HAP-1 (cell line): ENCODE results near the gene SSBP3.
A peak's percentile ranks its signal among the peaks of the same experiment; 100 is the strongest.
"Not testable (repeated sequence)": the region's sequence is repeated elsewhere in the genome, so short reads cannot be mapped to it uniquely, and the experiment has no call there.

Experiments
- DNase-seq, 2 experiments: peaks; one replicate each; pipeline ENCODE4 v3.0.0-alpha.2; 2016 to 2020; ENCODE audit warnings: low spot score in 2 of 2
- H3K27me3 ChIP-seq: fragments of 250-450 bp; sonication (Bioruptor Pico); 2 replicates; pipeline ENCODE4 v1.5.1; 2020; ENCODE audit warnings: low read depth, mild to moderate bottlenecking, moderate library complexity
- H3K36me3 ChIP-seq: fragments of 250-450 bp; sonication (Bioruptor Pico); replicated peaks from 2 replicates; pipeline ENCODE4 v1.5.1; 2020; ENCODE audit warnings: mild to moderate bottlenecking
- H3K4me1 ChIP-seq: fragments of 250-450 bp; sonication (Bioruptor Pico); 2 replicates; pipeline ENCODE4 v1.5.1; 2020; ENCODE audit warnings: mild to moderate bottlenecking
- H3K4me3 ChIP-seq: fragments of 250-450 bp; sonication (Bioruptor Pico); 2 replicates; pipeline ENCODE4 v1.5.1; 2020; ENCODE audit warnings: mild to moderate bottlenecking, moderate library complexity
- H3K9me3 ChIP-seq: fragments of 250-450 bp; sonication (Bioruptor Pico); 2 replicates; pipeline ENCODE4 v1.5.1; 2020; ENCODE audit warnings: mild to moderate bottlenecking, moderate library complexity
- in situ Hi-C: fragments of 300-500 bp; cut with MboI; formaldehyde crosslinking; loops from 3 replicates; pipeline ENCODE4 v1.14.3; 2020; ENCODE audit warnings: low sequenced_read_pairs, inconsistent platforms, mixed read lengths

Gene SSBP3

DNA sequence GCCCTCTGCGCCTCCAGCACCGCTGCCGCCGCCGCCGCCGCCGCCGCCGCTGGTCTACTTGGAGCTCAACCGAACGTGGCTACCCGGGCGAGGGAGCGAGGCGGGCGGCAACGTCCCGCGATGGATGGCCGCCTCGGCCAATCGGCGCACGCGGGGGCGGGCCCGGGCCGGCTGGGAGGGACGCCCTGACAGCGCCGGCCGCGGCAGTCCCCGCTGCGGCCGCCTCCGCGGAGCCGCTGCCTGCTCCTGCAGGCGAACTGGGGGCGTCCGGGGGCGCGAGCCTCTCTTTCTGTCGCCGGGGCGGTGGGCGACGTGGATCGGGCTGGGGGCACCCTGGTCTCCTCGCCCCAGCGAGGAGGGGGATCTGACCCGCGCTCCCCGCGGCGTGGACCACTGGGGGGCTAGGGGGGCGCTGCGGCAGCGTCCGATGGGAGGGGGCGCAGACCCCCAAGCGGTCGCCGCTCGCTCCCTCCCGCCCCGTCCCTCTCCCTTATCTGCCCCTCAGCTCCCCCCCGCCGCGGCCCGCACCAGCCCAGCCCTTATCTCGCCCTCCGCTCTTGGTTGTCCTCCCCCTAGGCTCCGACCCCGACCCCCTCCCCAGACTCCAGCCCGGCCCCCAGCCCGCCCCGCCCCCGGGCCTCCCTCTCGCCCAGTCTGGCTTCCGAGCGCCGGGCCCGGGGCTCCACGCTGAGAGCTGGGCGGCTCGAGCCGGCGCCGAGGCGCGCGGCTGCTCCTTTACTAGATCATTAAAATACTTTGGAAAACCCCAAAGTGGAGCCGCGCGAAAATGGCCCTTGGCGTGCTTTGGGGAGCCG lies at the start of gene SSBP3:
SSBP3 (minus strand) TSS at position 56 of the 815 bp plus-strand sequence.
- H3K4me1 ChIP-seq: peaks cover 26% of the 10 kb centered on the region
- no peaks in the 10 kb centered on the region for H3K9me3 ChIP-seq
- in situ Hi-C loops: loop anchor here (5.0 kb wide), 1 partner anchor 81 kb away; no protein-coding TSS in a partner anchor
- H3K4me3 ChIP-seq: peak within 1 kb of the TSS; percentile 71
- no peaks in the 10 kb centered on the region for H3K27me3 ChIP-seq
- peak; percentile 91 to 93 for DNase-seq
- H3K36me3 ChIP-seq: peaks cover 18% of the 10 kb centered on the region

DNA sequence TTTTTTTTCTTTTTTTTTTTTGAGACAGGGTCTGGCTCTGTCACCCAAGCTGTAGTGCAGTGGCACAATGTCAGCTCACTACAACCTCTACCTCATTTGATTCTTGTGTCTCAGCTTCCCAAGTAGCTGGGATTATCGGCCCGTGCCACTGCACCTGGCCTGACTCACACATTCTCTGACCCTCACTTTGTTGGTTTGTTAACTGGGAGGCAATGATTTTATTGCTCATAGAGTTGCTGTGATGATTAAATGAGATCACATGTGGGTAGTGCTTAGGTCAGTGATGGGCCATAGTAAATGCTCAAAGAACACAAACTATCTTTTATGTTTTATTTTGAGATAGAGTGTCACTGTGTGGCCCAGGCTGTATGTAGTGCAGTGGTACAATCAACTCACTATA lies 47.3 kb upstream of the SSBP3 start:
- Histone ChIP-seq H3K4me3 (no peak overlapping the region), H3K9me3 (no peaks in the 10 kb centered on the region), H3K4me1 (no peaks in the 10 kb centered on the region), H3K36me3 (no peaks in the 10 kb centered on the region), H3K27me3 (no peaks in the 10 kb centered on the region)
- in situ Hi-C loops: no loop called here
- DNase-seq: no peak

DNA sequence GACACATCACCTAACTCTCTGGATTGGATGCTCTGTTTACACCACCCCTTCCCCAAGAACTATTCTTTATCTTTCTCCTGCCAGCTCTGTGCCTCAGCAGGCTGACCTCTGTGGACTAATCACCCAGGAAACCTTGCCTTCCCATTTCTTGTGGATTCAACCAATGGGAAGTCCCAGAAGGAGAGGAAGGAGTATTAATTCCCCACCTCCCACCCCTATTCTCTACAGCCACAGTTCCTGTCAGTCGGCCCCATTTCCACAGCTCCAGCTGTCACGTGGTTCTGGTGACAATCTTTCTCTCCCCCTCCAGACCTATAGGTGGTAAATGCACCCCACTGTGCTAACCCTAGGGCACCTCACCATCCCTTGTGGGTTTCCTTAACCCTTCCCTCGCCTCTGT lies 46.8 kb upstream of the SSBP3 start:
- Histone ChIP-seq H3K9me3 (no peaks in the 10 kb centered on the region), H3K27me3 (no peaks in the 10 kb centered on the region), H3K4me1 (no peaks in the 10 kb centered on the region), H3K4me3 (no peak overlapping the region), H3K36me3 (no peaks in the 10 kb centered on the region)
- DNase-seq: no peak
- in situ Hi-C loops: no loop called here

DNA sequence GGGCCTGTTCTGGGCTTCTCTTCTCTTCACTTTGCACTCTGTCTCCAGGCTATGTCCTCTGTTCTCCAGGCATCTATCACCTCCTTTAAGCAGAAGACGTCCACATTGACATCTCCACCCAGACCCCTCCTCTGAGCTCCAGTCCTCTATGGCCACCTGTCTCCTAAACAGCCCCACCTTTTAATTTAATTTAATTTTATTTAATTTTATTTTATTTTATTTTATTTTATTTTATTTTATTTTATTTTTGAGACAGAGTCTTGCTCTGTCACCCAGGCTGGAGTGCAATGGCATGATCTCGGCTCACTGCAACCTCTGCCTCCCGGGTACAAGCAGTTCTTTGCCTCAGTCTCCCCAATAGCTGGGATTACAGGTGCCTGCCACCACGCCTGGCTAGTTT lies 43.2 kb upstream of the SSBP3 start:
- H3K9me3 ChIP-seq, in situ Hi-C loops, H3K27me3 ChIP-seq, H3K36me3 ChIP-seq, H3K4me3 ChIP-seq, H3K4me1 ChIP-seq, DNase-seq: not testable (repeated sequence)

DNA sequence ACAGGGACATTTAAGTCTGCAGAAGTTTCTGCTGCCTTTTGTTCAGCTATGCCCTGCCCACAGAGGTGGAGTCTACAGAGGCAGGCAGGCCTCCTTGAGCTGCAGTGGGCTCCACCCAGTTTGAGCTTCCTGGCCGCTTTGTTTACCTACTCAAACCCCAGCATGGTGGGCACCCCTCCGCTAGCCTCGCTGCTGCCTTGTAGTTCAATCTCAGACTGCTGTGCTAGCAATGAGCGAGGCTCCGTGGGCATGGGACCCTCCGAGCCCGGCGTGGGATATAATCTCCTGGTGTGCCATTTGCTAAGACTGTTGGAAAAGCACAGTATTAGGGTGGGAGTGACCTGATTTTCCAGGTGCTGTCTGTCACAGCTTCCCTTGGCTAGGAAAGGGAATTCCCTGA lies 42.6 kb upstream of the SSBP3 start:
- H3K27me3 ChIP-seq, H3K36me3 ChIP-seq, H3K4me1 ChIP-seq, DNase-seq, H3K9me3 ChIP-seq, H3K4me3 ChIP-seq, in situ Hi-C loops: not testable (repeated sequence)

DNA sequence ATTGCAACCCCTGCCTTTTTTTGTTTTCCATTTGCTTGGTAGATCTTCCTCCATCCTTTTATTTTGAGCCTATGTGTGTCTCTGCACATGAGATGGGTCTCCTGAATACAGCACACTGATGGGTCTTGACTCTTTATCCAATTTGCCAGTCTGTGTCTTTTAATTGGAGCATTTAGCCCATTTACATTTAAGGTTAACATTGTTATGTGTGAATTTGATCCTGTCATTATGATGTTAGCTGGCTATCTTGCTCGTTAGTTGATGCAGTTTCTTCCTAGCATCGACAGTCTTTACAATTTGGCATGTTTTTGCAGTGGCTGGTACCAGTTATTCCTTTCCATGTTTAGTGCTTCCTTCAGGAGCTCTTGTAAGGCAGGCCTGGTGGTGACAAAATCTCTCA lies 40.9 kb upstream of the SSBP3 start:
- H3K27me3 ChIP-seq, H3K9me3 ChIP-seq, DNase-seq, H3K4me3 ChIP-seq, in situ Hi-C loops, H3K4me1 ChIP-seq, H3K36me3 ChIP-seq: not testable (repeated sequence)

DNA sequence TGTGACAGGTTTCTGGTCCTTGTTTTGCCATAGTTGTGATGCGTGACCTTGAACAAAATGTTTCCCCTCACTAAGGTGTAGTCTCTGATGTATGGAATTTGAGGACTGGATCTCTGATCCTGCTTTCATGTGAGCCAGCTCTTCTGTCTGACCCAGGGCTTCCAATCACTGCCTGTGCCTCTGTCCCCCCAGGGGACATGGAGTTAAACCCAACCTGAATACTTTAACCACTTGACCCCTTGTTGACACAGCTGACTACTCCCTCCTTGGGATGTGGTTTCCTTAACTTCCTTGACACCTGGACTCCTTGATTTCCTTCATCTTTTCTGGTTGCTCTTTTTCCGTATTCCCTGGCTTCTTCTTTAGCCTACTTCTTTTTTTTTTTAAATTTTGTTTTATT lies 36.0 kb upstream of the SSBP3 start:
- Histone ChIP-seq H3K4me3 (no peak overlapping the region), H3K4me1 (no peaks in the 10 kb centered on the region), H3K9me3 (no peaks in the 10 kb centered on the region), H3K36me3 (no peaks in the 10 kb centered on the region), H3K27me3 (no peaks in the 10 kb centered on the region)
- in situ Hi-C loops: no loop called here
- DNase-seq: no peak

DNA sequence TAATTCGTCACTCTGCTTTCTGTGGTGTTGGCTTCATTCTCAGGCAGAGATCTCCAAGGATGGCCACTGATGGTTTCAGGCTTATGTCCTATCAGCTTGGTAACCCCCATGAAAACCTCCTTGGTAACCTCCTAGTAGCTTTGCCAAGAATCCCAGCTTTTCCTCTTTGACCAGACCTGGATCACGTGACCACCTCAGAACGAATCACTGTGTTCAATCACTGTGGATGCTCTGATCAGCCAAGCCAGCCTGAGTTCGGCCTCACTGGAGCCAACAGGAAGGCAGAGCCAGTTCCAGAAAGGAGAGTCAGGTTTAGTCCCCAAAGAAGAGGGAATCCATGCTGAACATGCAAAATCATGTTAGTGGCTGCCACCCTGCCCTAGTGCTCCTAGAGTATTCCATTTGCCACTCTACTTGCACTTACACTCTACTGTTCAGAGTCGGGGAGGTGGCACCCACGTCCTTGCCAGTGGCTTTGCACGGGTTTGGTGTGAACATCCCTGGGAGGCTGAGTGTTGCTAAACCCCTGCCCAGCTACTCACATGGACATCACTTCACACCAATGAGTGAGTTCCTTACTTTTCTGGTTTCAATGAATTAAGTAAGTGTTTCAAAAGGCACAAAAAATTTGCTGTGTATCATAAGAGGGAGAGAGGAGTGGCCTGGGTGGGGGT lies 33.5 kb upstream of the SSBP3 start:
- Histone ChIP-seq H3K36me3 (no peaks in the 10 kb centered on the region), H3K4me1 (no peaks in the 10 kb centered on the region), H3K9me3 (no peaks in the 10 kb centered on the region), H3K27me3 (no peaks in the 10 kb centered on the region), H3K4me3 (no peak overlapping the region)
- no peak for DNase-seq
- in situ Hi-C loops: no loop called here

DNA sequence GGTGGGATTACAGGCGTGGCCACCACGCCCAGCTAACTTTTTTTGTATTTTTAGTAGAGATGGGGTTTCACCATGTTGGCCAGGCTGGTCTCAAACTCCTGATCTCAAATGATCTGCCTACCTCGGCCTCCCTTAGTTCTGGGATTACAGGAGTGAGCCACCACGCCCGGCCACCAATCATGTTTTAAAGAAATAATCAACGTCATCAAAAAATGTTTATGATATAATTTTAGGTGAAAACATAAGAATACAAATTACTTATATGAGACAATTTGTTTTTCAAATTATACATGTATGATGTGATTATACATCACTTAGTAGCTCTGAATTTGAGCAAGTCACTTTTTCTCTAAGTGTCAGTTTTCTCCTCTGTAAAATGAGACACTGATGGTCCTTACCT lies 31.6 kb upstream of the SSBP3 start:
- Histone ChIP-seq H3K4me1 (no peaks in the 10 kb centered on the region), H3K9me3 (no peaks in the 10 kb centered on the region), H3K27me3 (no peaks in the 10 kb centered on the region), H3K4me3 (no peak overlapping the region), H3K36me3 (no peaks in the 10 kb centered on the region)
- in situ Hi-C loops: no loop called here
- DNase-seq: no peak

DNA sequence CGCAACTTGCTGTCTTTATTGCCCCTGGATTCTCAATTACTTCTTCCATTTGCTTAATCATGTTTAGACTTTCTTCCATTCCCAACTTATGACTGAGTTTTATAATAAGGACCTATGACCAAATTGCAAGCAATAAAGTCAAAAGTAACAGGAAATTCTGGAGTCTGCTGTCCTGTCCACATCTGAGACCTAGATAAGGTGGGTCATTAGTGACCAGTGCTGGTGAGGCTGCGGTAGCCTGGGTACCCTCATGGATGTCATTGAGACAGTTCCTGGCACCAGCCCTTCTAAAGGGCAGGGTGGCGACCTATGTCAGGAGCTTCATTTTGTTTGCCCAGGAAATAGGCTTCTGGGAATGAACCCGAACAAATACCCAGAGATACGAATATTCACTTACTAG lies 30.6 kb upstream of the SSBP3 start:
- Histone ChIP-seq H3K36me3 (no peaks in the 10 kb centered on the region), H3K9me3 (no peaks in the 10 kb centered on the region), H3K4me1 (no peaks in the 10 kb centered on the region), H3K27me3 (no peaks in the 10 kb centered on the region), H3K4me3 (no peak overlapping the region)
- no peak for DNase-seq
- in situ Hi-C loops: no loop called here

DNA sequence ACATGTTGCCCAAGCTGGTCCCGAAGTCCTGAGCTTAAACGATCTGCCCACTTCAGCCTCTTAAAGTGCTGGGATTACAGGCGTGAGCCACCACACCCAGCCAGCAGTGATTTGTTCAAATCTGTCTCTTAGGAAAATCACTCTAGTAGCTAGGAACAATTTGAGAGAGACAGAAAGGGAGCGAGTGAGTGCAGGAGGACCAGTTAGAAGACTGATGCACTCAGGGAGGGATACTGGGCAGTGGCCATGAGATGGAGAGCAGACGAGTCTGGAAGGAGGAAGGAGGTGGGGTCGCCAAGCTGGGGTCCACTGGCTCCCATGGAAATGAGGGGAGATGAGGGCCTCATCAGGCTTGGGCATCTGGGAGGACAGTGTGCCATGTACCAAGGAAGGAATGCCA lies 23.6 kb upstream of the SSBP3 start:
- in situ Hi-C loops: no loop called here
- H3K27me3 ChIP-seq: no peaks in the 10 kb centered on the region
- no peak overlapping the region for H3K4me3 ChIP-seq
- H3K4me1 ChIP-seq: no peaks in the 10 kb centered on the region
- no peaks in the 10 kb centered on the region for H3K9me3 ChIP-seq
- no peaks in the 10 kb centered on the region for H3K36me3 ChIP-seq
- no peak for DNase-seq

DNA sequence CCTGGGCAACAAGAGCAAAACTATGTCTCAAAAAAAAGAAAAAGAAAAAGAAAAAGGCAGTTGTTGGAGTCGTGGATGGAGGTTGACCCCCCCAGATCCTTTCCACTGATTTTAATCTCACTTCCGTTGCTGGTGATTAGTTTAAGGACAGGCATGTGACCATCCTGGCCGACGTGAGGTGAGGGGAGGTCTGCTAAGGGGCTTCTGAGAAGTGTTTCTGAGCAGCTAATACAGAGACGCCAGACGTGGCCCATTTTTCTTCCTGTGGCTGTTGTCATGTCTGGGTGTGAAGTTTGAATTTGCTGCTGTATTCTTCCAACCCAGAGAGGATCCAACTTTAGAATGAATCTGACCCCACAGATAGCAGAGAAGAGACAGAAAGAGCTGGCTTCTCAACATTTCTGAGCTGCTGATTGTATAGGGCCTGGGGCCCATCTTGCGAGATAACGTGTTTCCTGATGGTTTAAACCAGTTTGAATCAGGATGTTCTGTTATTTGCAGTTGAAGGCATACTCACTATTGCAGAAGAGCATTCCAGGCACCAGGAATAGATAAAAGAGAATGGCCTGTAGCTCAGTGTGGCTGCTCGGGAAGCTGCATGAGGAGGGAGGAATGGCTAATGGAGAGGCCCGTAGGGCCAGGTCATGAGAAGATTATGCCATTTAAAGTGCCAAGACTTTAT lies 22.8 kb upstream of the SSBP3 start:
- Histone ChIP-seq H3K4me3 (no peak overlapping the region), H3K36me3 (no peaks in the 10 kb centered on the region), H3K27me3 (no peaks in the 10 kb centered on the region), H3K4me1 (no peaks in the 10 kb centered on the region), H3K9me3 (no peaks in the 10 kb centered on the region)
- in situ Hi-C loops: no loop called here
- no peak for DNase-seq

DNA sequence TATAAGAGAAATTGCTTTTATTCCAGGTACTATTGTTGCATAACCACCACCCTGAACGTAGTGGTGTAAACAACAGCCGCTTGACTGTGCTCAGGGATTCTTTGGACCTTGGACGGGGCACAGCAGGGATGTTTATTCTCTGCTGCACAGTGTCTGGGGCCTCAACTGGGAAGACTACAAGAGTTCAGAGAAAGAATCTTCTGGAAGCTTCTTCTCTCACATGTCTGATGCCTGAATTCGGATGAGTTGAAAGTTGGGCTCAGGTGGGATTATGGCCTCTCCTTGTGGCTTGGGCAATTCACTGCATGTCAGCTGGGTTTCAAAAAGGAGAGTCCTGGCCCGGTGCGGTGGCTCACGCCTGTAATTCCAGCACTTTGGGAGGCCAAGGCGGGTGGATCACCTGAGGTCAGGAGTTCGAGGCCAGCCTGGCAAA lies 19.0 kb upstream of the SSBP3 start:
- no peak for DNase-seq
- Histone ChIP-seq H3K4me3 (no peak overlapping the region), H3K4me1 (no peaks in the 10 kb centered on the region), H3K27me3 (no peaks in the 10 kb centered on the region), H3K36me3 (no peaks in the 10 kb centered on the region), H3K9me3 (no peaks in the 10 kb centered on the region)
- in situ Hi-C loops: no loop called here

DNA sequence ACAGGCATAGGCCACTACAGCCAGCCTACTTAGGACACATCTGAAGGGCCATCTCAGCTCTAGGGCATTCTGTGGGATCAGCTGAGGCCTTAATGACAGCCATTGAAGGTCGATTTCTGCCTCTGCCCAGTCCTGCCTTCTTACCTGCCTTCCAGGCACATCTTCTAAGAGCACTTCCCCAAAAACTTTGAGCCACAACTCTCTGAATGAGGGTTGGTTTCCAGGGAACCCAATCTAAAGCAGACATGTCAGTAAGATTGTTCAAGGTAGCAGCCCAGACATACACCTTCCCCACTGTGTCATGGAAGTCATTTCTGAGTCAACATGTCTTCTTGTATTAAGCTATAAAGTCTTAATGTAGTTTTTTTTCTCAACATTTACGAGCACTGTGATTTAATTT lies 18.2 kb upstream of the SSBP3 start:
- H3K4me3 ChIP-seq: no peak overlapping the region
- no peak for DNase-seq
- H3K27me3 ChIP-seq: no peaks in the 10 kb centered on the region
- in situ Hi-C loops: no loop called here
- no peaks in the 10 kb centered on the region for H3K4me1 ChIP-seq
- no peaks in the 10 kb centered on the region for H3K36me3 ChIP-seq
- no peaks in the 10 kb centered on the region for H3K9me3 ChIP-seq
